IPS-18a (cell line): ENCODE data around the gene GTPBP8.
"Not testable (repeated sequence)": the region's sequence is repeated elsewhere in the genome, so short reads cannot be mapped to it uniquely, and the experiment has no call there.

Experiments used
- H3K27ac ChIP-seq: one replicate; pipeline ENCODE4 v1.5.1; 2013; ENCODE audit warnings: low read length
- H3K27me3 ChIP-seq: one replicate; pipeline ENCODE4 v1.6.1; 2013; ENCODE audit warnings: mild to moderate bottlenecking, low read length; ENCODE audit not compliant: control insufficient read depth, insufficient read depth
- H3K36me3 ChIP-seq: one replicate; pipeline ENCODE4 v1.6.1; 2013; ENCODE audit warnings: low read depth, low read length; ENCODE audit not compliant: control insufficient read depth
- H3K4me1 ChIP-seq: one replicate; pipeline ENCODE4 v1.6.1; 2013; ENCODE audit warnings: low read depth, low read length; ENCODE audit not compliant: control insufficient read depth
- H3K4me3 ChIP-seq: one replicate; pipeline ENCODE4 v1.5.1; 2013; ENCODE audit warnings: low read length
- H3K9ac ChIP-seq: one replicate; pipeline ENCODE4 v1.6.1; 2013; ENCODE audit warnings: mild to moderate bottlenecking, low read length, moderate library complexity
- H3K9me3 ChIP-seq: one replicate; pipeline ENCODE4 v1.6.1; 2013; ENCODE audit warnings: low read depth, low read length; ENCODE audit not compliant: control insufficient read depth

GTPBP8 gene

GRCh38 chr3:113039546-113039945 lies 48.8 kb downstream of the GTPBP8 start:
- no peaks in the 10 kb centered on the region for H3K27me3 ChIP-seq
- no peak overlapping the region for H3K9ac ChIP-seq
- no peaks in the 10 kb centered on the region for H3K9me3 ChIP-seq
- no peaks in the 10 kb centered on the region for H3K36me3 ChIP-seq
- no peak overlapping the region for H3K27ac ChIP-seq
- no peak overlapping the region for H3K4me3 ChIP-seq
- H3K4me1 ChIP-seq, result no peaks in the 10 kb centered on the region

- Histone ChIP-seq H3K9me3 (no peaks in the 10 kb centered on the region), H3K36me3 (no peaks in the 10 kb centered on the region)
Measured at GRCh38 chr3:113040231-113040630, 49.4 kb downstream of the GTPBP8 start.

GRCh38 chr3:113043686-113044085 lies 52.9 kb downstream of the GTPBP8 start:
- H3K36me3 ChIP-seq, result no peaks in the 10 kb centered on the region
- no peaks in the 10 kb centered on the region for H3K9me3 ChIP-seq
- H3K9ac ChIP-seq, result no peak overlapping the region
- H3K27me3 ChIP-seq, result no peaks in the 10 kb centered on the region
- no peak overlapping the region for H3K27ac ChIP-seq
- H3K4me3 ChIP-seq, result no peak overlapping the region
- H3K4me1 ChIP-seq, result no peaks in the 10 kb centered on the region

More at GRCh38 chr3:113040231-113040630, 49.4 kb downstream of the GTPBP8 start:
- no peaks in the 10 kb centered on the region for H3K4me1 ChIP-seq
- no peak overlapping the region for H3K4me3 ChIP-seq
- no peak overlapping the region for H3K9ac ChIP-seq
- no peaks in the 10 kb centered on the region for H3K27me3 ChIP-seq
- H3K27ac ChIP-seq, result no peak overlapping the region

GRCh38 chr3:113046186-113046965 lies 55.6 kb downstream of the GTPBP8 start:
- H3K9me3 ChIP-seq, H3K4me1 ChIP-seq, H3K27ac ChIP-seq, H3K36me3 ChIP-seq, H3K9ac ChIP-seq, H3K4me3 ChIP-seq, H3K27me3 ChIP-seq: not testable (repeated sequence)

GRCh38 chr3:113051302-113051711 lies 60.5 kb downstream of the GTPBP8 start:
- H3K36me3 ChIP-seq, result no peaks in the 10 kb centered on the region
- H3K27me3 ChIP-seq, result peaks cover 11% of the 10 kb centered on the region
- H3K4me3 ChIP-seq, result no peak overlapping the region
- no peak overlapping the region for H3K27ac ChIP-seq
- H3K9ac ChIP-seq, result peak overlapping the region; percentile 38
- H3K4me1 ChIP-seq, result peaks cover 8% of the 10 kb centered on the region
- H3K9me3 ChIP-seq, result no peaks in the 10 kb centered on the region
